HG02870 (cell line): ENCODE measurements around the gene SPC25.
"Not testable (repeated sequence)": the region's sequence is repeated elsewhere in the genome, so short reads cannot be mapped to it uniquely, and the experiment has no call there.

Experiments
- ATAC-seq: cut with Tn5 transposase; IDR thresholded peaks from one replicate; pipeline ENCODE4 v1.9.1; 2021; ENCODE audit warnings: mild to moderate bottlenecking, moderate library complexity; ENCODE audit not compliant: unreplicated experiment

SPC25 gene, protein sequence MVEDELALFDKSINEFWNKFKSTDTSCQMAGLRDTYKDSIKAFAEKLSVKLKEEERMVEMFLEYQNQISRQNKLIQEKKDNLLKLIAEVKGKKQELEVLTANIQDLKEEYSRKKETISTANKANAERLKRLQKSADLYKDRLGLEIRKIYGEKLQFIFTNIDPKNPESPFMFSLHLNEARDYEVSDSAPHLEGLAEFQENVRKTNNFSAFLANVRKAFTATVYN

GRCh38 chr2:168890006-168890782 is at the start of gene SPC25:
Gene SPC25, minus strand, starts transcription at chr2:168890430. Its CDS starts 911 bp downstream, at chr2:168889519.
- peak; percentile 100 for ATAC-seq

DNA sequence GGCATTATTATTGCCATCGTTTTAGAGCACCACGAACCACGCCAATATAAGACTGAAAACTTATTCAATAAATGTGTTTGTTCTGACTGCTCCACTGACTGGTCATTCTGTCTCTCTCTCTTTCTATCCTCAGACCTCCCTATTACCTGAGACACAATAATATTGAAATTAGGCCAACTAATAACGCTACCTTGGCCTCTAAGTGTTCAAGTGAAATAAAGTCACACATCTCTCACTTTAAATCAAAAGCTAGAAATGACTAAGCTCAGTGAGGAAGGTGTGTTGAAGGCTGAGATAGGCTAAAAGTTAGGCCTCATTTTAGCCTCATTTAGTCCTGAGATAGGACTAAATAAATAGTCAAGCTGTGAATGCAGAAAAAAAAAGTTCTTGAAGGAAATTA is 49.7 kb upstream of the SPC25 start:
- peak; percentile 99 for ATAC-seq

GRCh38 chr2:168939061-168939460 is 48.8 kb upstream of the SPC25 start:
- no peak for ATAC-seq

DNA sequence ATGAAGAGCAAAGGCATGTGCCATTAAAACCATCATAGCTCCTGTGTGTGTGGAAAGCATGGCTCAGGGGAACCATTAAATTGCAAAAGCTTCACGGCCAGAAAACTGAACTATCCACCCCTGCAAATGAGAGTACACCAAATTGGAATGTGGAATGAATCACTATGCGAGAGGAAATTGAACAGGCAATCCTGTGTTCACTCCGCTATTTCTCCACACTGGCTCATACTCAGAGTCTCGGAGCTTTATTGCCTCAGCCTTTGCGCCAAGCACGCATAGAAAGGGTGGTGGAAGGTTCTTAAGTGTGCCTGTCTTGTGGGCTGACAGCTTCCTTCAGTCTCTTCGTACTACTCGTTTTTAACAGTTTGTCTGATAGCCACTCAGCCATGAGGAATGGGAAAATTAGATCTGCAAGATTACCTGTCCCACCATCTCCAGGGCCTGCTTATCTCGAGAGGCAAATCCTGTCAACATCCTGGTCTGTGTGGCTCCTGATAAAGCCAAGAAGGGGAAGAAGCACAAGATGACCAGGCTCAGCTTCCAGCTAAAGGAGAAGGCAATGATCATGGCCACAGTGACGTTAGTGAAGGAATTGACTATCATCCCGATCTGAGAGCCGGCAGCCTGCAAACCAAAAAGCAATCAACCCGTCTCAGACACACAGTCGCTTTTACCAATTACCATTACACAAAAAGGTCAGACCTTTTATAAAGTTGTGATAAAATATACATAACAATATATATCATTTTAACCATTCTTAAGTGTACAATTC is 45.8 kb upstream of the SPC25 start:
- ATAC-seq, result no peak

DNA sequence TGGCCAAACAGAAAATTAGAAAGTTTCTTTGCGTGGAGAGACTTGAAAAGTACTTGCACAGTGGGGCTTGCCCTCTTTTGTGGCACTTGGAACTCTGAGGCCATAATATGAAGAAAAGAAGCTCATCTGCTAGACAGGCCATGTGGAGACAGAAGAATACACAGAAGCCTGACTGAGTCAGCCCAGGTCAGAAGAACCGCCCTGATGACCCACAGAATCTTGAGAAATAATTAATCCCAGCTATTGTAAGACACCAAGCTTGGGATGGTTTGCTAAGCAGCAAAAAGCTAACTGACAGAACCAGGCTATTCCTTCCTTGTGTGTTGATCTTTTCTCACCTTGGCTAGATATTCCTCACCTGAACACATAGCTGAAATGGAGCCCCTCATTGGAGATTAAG is 44.6 kb upstream of the SPC25 start:
- no peak for ATAC-seq

DNA sequence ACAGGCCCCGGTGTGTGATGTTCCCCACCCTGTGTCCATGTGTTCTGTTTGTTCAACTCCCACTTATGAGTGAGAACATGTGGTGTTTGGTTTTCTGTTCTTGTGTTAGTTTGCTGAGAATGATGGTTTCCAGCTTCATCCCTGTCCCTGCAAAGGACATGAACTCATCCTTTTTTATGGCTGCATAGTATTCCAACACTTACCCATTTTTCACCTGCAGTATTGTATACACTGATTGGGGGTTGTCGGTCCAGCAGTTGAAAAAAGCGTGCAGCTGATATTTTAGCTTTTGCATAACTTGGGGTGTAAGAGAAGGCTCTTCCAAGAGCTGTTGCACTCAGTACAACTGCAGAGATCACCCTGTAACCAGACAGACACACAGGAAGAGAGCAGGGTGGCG is 41.9 kb upstream of the SPC25 start:
- not testable (repeated sequence) for ATAC-seq

DNA sequence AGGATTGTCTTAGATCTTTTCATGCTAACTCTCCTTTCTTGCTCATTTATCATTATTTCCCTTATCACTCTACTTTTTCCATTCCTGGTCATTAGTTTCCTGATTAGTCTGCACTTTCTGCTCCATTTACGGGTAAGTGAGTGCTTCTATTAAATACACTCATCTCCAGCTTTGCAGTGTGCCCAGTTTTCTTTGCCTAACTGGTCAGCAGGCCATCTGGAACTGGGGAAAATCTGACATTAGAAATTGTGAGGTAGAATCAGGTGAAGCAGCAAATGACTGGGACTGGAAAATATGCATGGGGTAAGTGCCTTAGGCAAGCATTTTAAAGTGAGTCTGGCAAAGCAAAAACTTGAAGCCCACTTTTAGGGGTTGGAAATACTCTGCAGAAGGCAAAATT is 40.0 kb upstream of the SPC25 start:
- ATAC-seq, result no peak

GRCh38 chr2:168929031-168929430 is 38.8 kb upstream of the SPC25 start:
- no peak for ATAC-seq

DNA sequence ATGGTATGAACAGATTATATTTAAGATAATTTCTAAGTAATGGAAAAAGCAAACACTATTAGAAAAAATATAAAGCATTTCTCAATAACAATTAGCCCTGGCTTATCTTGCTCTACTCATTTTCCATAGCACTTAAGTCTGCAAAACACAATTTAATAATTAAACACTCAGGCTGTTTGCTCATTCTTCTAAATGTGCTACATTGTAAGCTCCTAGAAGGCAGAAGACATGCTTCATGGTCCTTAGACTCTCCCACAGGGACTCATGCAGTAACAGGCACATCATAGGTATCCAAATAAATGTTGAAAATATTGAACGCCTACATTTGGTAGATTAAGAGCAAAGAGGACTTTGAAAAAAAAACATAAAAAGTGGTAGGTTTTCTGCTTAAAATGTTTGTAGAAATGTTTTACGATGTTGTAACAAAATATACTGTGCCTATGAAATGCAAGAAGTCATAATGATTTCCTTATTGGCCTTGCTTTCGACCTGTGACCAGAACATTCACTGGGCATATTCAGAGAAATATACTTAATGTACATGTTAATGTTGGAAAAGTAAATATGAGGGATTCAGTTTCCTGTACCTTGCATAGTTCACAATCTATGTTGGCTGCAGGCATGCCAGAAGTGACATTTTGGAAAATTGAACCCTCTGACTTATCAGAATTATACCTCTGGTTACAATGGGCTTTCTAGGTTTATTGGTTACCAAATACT is 38.0 kb upstream of the SPC25 start:
- no peak for ATAC-seq

DNA sequence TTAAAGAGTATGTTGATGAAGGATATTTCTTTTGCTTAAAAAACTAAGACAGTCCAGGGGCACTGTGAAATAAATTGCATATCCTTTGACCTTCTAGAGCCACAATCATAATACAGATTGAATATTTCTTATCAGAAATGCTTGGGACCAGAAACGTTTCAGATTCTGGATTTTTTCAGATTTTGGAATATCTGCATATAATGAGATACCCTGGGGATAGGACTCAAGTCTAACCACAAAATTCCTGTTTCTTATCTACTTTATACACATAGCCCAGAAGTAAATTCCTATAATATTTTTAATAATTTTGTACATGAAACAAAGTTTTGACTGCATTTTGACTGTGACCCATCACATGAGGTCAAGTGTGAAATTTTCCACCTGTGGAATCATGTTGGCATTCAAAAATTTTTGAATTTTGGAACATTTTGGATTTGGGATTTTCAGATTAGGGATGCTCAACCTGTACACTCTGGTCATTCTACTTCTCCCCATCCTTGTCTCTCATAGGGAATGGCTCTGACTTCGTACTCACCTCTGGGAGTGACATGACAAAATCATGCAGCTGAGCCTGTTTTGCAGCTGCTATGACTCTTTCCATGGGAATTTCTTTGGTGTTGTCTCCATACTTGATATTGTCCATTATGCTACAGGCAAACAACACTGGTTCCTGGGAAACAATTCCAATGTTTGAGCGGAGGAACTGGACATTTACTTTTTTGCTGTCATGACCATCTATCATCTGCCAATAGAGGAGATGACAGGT is 36.6 kb upstream of the SPC25 start:
- no peak for ATAC-seq

DNA sequence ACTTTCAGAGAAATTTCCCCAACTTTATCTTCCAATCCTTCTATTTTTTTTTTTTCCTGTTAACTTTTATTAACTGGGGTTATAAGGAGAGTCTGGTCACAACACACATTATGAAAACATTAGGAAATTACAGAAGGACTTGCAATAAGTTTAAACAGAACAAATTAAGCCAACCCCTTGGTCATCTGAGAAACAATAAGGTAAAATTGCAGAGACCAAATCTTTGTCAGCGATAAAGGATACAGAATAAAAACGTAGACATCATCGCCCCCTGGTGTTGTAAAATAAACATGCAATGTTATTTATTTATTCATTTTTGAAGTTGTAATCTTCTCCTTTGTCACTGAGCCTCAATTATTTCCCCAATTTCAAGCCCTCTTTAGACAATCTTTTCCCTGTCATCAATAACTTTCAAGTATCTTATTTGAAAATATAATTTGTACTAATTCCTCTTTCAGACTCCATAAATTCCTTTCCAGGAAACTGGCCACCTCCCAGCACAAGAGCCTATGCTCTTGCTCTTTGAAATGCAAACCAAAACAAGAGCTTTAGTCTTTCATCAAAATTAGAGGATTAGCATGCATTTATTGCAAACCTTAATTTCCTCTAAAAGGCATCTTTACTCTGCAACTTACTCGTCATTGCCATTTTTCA is 30.4 kb upstream of the SPC25 start:
- no peak for ATAC-seq

GRCh38 chr2:168916331-168916675 is 26.1 kb upstream of the SPC25 start:
- ATAC-seq, result no peak

DNA sequence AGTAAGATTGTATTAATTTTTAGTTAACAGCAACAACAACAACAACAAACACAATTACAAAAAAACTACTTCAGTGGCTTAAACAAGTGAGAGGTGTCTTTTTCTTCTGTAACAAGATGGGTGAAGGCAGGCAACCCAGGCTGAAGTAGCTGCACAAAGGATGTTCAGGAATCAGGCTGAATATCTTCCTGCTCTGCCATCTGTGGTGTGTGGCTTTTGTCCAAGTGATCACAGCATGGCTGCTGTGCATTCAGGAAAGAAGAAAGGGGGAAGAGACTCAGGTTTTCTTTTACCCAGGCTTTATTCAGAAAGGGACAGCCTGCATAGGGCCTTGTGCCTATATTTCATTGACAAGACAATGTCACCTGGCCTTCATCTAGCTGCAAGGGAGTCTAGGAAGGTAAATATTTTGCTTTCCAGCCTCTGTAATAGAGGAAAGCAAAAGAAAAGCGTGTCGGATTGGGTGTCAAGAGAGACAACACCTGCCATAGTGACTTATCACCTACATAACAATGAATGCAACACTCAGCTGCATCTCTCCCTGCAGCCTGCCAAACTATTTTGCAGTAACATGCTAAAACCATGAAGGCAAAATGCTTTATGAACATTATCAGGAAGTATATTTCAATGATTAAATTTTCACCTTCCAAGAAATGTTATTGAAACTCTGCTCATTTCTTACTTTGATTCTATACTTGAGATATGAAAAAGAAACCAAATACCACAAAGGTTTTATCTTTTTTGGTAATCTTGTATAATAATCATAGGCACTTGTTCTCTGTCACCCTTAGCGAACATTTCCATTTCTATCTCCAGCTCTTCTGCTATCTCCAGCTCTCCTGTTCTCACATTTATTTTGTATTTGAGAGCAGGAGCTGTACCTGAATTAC is 25.5 kb upstream of the SPC25 start:
- no peak for ATAC-seq

DNA sequence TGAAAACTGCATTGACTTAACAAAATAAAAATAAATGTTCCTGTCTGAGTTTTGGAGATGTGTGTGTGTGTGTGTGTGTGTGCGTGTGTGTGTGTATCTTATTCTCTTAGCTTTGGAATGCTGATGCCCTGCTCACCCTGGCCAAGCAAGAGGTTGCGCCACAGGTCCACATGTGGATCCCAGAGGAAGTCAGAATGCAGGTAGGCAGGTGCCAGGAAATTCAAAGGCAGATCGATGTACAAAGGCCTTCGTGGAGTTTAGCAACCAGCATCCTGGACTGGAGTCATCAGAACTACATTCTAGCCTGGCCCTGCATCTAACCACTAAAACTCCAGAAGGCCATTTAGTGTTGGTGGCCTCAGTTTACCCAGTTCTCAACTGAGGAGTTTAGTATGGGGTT is 23.3 kb upstream of the SPC25 start:
- ATAC-seq, result no peak

DNA sequence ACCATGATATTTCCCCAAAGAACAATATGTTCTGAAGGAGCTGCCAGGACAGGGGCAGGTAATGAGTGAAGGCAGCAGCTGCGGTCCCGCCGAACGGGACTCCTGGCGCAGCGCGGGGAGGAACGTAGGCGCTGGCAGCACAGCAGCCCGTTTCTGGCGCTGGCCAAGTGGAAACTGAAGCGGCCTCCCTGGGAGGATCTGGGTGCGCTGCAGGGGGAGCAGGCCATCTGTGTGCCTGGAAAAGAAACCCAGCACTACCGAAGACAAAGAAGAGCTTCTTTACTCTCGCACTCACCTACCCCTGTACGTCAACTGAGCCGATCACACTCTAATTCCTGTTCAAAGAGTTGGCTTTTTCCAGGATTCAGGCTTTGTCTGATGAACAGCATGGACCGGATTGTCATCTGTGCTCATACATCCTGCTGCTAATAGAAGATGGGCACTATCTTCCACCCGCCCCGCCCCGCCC is 22.7 kb upstream of the SPC25 start:
- ATAC-seq, result no peak

DNA sequence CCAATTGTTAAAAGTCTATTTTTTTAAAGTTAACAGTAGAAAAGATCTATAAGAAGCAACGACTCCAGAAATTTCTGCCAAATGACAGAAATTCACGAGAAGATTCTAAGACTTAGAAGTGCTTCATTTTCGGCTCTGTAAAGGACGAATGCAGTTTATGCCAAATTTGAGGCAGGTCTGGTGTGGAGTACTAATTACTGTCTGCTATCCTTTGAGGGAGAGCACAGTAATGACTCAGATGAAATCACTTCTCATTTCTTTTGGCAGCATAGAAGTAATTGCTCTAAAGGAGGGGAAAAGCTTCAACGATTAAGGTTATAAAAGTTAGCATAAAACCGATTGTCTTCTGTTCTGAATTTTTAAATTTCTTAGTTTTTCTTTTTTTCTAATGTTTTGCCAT is 22.2 kb upstream of the SPC25 start:
- no peak for ATAC-seq

DNA sequence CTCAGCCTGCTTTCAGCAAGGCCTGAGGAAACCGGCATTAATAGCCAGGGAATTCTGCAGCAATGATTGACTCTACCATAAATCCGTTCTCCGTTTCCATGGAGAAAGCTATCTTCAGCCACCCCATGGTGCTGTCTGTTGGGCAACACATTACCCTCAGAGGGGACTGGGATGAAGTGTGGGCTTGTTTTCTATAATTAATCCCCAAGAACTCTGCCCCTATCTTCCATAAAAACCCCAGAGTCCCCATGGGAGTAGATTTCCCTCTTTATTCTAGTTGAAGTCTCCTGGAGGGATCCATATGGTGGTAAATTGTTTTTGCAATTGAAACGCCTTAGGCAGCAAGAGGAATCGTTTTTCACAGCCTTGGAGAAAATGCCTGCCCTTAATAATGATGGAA is 20.1 kb upstream of the SPC25 start:
- no peak for ATAC-seq

DNA sequence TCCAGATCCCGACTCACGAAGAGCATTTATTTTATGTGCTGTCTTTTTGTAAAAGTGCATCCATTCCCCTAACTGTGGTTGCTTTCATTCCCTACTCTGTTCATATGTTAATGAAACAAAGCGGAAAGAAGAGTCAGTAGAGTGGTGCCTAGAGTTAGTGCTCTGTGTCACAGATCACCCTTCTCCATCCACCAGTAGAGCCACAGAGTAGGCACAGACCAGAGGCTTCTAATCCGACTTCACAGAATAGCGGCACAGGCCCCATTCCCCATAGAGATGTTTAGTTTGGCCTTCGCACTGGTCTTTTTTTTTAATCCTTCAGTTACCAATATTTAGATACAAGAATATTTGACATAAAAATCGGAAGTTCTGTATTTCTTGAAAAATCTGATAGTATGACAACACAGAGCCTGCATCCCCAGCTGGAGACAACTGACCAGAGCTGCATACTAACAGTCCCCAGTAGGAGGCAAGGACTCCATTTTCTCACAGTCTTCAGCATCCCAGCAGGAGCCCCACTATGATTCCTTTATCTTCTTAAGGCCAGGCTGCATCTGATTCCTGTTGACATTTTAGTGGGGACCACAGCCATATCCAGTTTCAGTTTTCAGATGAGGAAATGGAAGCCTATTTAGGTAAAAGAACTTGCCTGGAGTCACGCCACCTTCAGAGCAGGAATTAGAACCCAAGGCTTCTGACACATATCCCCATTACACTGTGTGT is 17.9 kb upstream of the SPC25 start:
- ATAC-seq, result no peak
